HCT116 (cell line): ENCODE results near the gene ACSF2. TPM values are rescaled to one million over a fixed set of nuclear protein-coding genes. Genes with fewer than 3 reads are reported as not detected.

Source experiments
- ATAC-seq: fragments of 200-7000 bp; cut with Tn5 transposase; 2 replicates; pipeline ENCODE4 v1.9.1; 2020; ENCODE audit warnings: mild to moderate bottlenecking, moderate library complexity
- BruUV-seq: library from RNA; stranded (reverse); fragments of 400-500 nt; replicated peaks from 2 replicates; lab custom pipeline; 2021; lab: Mats Ljungman, UMichigan
- CTCF ChIA-PET: fragments of 300-600 bp; sonication (Branson Sonifier 250); formaldehyde crosslinking; loops from one replicate; lab custom pipeline; 2021; ENCODE audit warnings: antibody characterized with exemption; lab: Charles Lee
- POLR2A ChIA-PET: fragments of 300-600, 350-600 bp; sonication (Branson Sonifier 250); formaldehyde crosslinking; loops from one replicate; lab custom pipeline; 2021; ENCODE audit warnings: antibody characterized with exemption; lab: Charles Lee
- RAD21 ChIA-PET, 2 experiments: fragments of 300-600 bp; sonication (Branson Sonifier 250); formaldehyde crosslinking; loops; one replicate each; lab custom pipeline; 2023; ENCODE audit warnings: low total read pairs in 2 of 2; ENCODE audit not compliant: uncharacterized antibody in 2 of 2, unreplicated experiment in 2 of 2, low non-redundant PET in 1 of 2; lab: Charles Lee
- DNase-seq: peaks from one replicate; pipeline ENCODE4 v3.0.0-alpha.2; 2010; ENCODE audit warnings: low read depth, low spot score
- H2AFZ ChIP-seq: fragments of 200-600 bp; shearing (Covaris generic), sonication (generic); 2 replicates; pipeline ENCODE4 v1.6.1; 2017; ENCODE audit warnings: low read depth, mixed run types, mixed read lengths, antibody characterized with exemption, low read length; ENCODE audit not compliant: poor library complexity, severe bottlenecking
- H3K27ac ChIP-seq: 2 replicates; pipeline ENCODE4 v1.5.1; 2012; ENCODE audit warnings: low read depth, low read length
- H3K27me3 ChIP-seq: fragments of 200-600 bp; sonication (generic); 2 replicates; pipeline ENCODE4 v1.6.1; 2016; ENCODE audit warnings: mixed run types, low read length, mixed read lengths; ENCODE audit not compliant: insufficient read depth
- H3K36me3 ChIP-seq, 2 experiments: fragments of 200-500 bp in 1 of 2; fragments of 200-600 bp in 1 of 2; sonication (Bioruptor generic) in 1 of 2; sonication (generic) in 1 of 2; 2 replicates each; pipeline versions ENCODE4 v1.5.1 to v1.6.1; 2014 to 2016; ENCODE audit warnings: low read length in 2 of 2, inconsistent platforms in 1 of 2, mixed read lengths in 1 of 2, mixed run types in 1 of 2; ENCODE audit not compliant: insufficient read depth in 2 of 2, control insufficient read depth in 1 of 2
- H3K4me1 ChIP-seq, 2 experiments: fragments of 200-600 bp in 1 of 2; sonication (generic) in 1 of 2; 2 replicates each; pipeline versions ENCODE4 v1.5.1 to v1.6.1; 2012 to 2017; ENCODE audit warnings: low read length in 2 of 2, inconsistent platforms in 1 of 2, mild to moderate bottlenecking in 1 of 2, mixed read lengths in 1 of 2, mixed run types in 1 of 2, moderate library complexity in 1 of 2; ENCODE audit not compliant: insufficient read depth in 2 of 2, control insufficient read depth in 1 of 2
- H3K4me2 ChIP-seq: fragments of 200-600 bp; sonication (generic); 2 replicates; pipeline ENCODE4 v1.6.1; 2017; ENCODE audit warnings: mixed run types, low read length, mixed read lengths
- H3K4me3 ChIP-seq, 2 experiments: fragments of 200-600 bp in 1 of 2; sonication (generic) in 1 of 2; replicated peaks in 1 of 2; 2 replicates each; pipeline ENCODE4 v1.5.1; 2011 to 2016; ENCODE audit warnings: low read length in 2 of 2, control low read depth in 1 of 2, low read depth in 1 of 2, mild to moderate bottlenecking in 1 of 2, mixed read lengths in 1 of 2, mixed run types in 1 of 2
- H3K79me2 ChIP-seq: fragments of 200-600 bp; sonication (generic); 2 replicates; pipeline ENCODE4 v1.6.1; 2017; ENCODE audit warnings: mild to moderate bottlenecking, mixed run types, low read length, moderate library complexity, mixed read lengths; ENCODE audit not compliant: insufficient read depth
- H3K9ac ChIP-seq: fragments of 200-600 bp; sonication (generic); 2 replicates; pipeline ENCODE4 v1.6.1; 2016; ENCODE audit warnings: low read length, mixed read lengths
- H3K9me2 ChIP-seq: fragments of 200-600 bp; sonication (generic), shearing (Covaris generic); 2 replicates; pipeline ENCODE4 v1.6.1; 2017; ENCODE audit warnings: mixed run types, mild to moderate bottlenecking, moderate library complexity; ENCODE audit not compliant: insufficient read depth
- H3K9me3 ChIP-seq, 2 experiments: fragments of 200-500 bp in 1 of 2; fragments of 200-600 bp in 1 of 2; sonication (Bioruptor generic) in 1 of 2; sonication (generic) in 1 of 2; 2 replicates each; pipeline ENCODE4 v1.6.1; 2014 to 2017; ENCODE audit warnings: low read length in 2 of 2, mixed read lengths in 2 of 2, inconsistent platforms in 1 of 2, low read depth in 1 of 2, mild to moderate bottlenecking in 1 of 2, mixed run types in 1 of 2, moderate library complexity in 1 of 2; ENCODE audit not compliant: control insufficient read depth in 1 of 2, insufficient read depth in 1 of 2
- H4K20me1 ChIP-seq: fragments of 200-600 bp; sonication (generic), shearing (Covaris generic); 2 replicates; pipeline ENCODE4 v1.6.1; 2017; ENCODE audit warnings: mixed run types, mild to moderate bottlenecking, moderate library complexity; ENCODE audit not compliant: insufficient read depth
- ATF3 ChIP-seq: IDR thresholded peaks from 2 replicates; pipeline ENCODE4 v1.6.1; 2012
- CBX3 ChIP-seq: IDR thresholded peaks from 2 replicates; pipeline ENCODE4 v1.6.1; 2012; ENCODE audit warnings: low read depth
- CTCF ChIP-seq, 3 experiments: fragments of 200-600 bp in 1 of 3; sonication (generic) in 1 of 3; IDR thresholded peaks in 2 of 3; conservative IDR thresholded peaks in 1 of 3; 2 replicates each; pipeline ENCODE4 v1.5.1; 2012 to 2017; ENCODE audit warnings: low read depth in 2 of 3, low read length in 2 of 3, antibody characterized with exemption in 1 of 3, borderline replicate concordance in 1 of 3, control low read depth in 1 of 3, mild to moderate bottlenecking in 1 of 3, mixed read lengths in 1 of 3, mixed run types in 1 of 3, moderate library complexity in 1 of 3; ENCODE audit not compliant: insufficient read depth in 1 of 3
- EGR1 ChIP-seq: IDR thresholded peaks from 2 replicates; pipeline ENCODE4 v1.6.1; 2012; ENCODE audit warnings: low read depth
- ELF1 ChIP-seq: IDR thresholded peaks from 2 replicates; pipeline ENCODE4 v1.6.1; 2012; ENCODE audit warnings: low read depth, borderline replicate concordance
- EZH2 ChIP-seq: fragments of 200-600 bp; sonication (generic); IDR thresholded peaks from 2 replicates; pipeline ENCODE4 v1.6.1; 2017; ENCODE audit warnings: antibody characterized with exemption, mixed run types
- EZH2phosphoT487 ChIP-seq: fragments of 200-600 bp; IDR thresholded peaks from 2 replicates; pipeline ENCODE4 v1.6.1; 2018; ENCODE audit warnings: antibody characterized with exemption, borderline replicate concordance
- JUND ChIP-seq: IDR thresholded peaks from 2 replicates; pipeline ENCODE4 v1.6.1; 2012
- MAX ChIP-seq: IDR thresholded peaks from 2 replicates; pipeline ENCODE4 v1.6.1; 2012
- SP1 ChIP-seq: IDR thresholded peaks from 2 replicates; pipeline ENCODE4 v1.6.1; 2012; ENCODE audit warnings: low read depth
- SRF ChIP-seq: IDR thresholded peaks from 2 replicates; pipeline ENCODE4 v1.6.1; 2012; ENCODE audit warnings: low read depth
- intact Hi-C: fragments of 100-400 bp; cut with micrococcal nuclease; formaldehyde crosslinking; loops from 2 replicates; pipeline ENCODE4 v1.10.0; 2022
- total RNA-seq: library from RNA; stranded (reverse); gene quantifications from one replicate; pipeline ENCODE4 v1.2.1, GENCODE V29; 2021; ENCODE audit not compliant: unreplicated experiment
- TF ChIP-seq, protein P1 (sequence below): IDR thresholded peaks from 2 replicates; pipeline ENCODE4 v1.6.1; 2012; ENCODE audit warnings: low read depth

ACSF2 gene
- total RNA-seq, 1 experiment from 2014 or later, result 52.4 TPM

GRCh38 chr17:50506298-50506697, 80.3 kb downstream of the ACSF2 start:
- no peaks in the 10 kb centered on the region for H3K9me2 ChIP-seq
- H3K4me1 ChIP-seq, result peaks cover 0 to 8% of the 10 kb centered on the region in 2 experiments; a peak in 2 of 4 replicates
- no peaks in the 10 kb centered on the region for H3K79me2 ChIP-seq
- no TSS peak for BruUV-seq
- ATAC-seq (no peak), DNase-seq (no peak)
- H3K27me3 ChIP-seq, result no peaks in the 10 kb centered on the region
- no peak overlapping the region for H2AFZ ChIP-seq
- RAD21 ChIA-PET, result no interaction called here
- no peak overlapping the region for H3K4me3 ChIP-seq
- intact Hi-C loops, result no loop called here
- no peaks in the 10 kb centered on the region for H3K36me3 ChIP-seq
- H3K4me2 ChIP-seq, result no peak overlapping the region
- POLR2A ChIA-PET, result no interaction called here
- CTCF ChIA-PET, result interaction anchor here (2.5 kb wide), 1 partner anchor 27 kb away, joined by 8 read pairs; the partner anchor contains the start of gene RSAD1
- TF ChIP-seq JUND (no peak), ELF1 (no peak), CTCF (IDR thresholded peaks at IDR 0.05 in 2 of 3, conservative IDR thresholded peaks at IDR 0.05 in 1 of 3; ENCODE audit: borderline replicate concordance in 1 of 3, insufficient read depth in 1 of 3, low read depth in 2 of 3, low read length in 2 of 3) (no peak), SRF (no peak), EZH2 (no peak), CBX3 (no peak), MAX (no peak), ATF3 (no peak), EGR1 (no peak), SP1 (no peak), EZH2phosphoT487 (no peak)
- TF ChIP-seq, protein P1, sequence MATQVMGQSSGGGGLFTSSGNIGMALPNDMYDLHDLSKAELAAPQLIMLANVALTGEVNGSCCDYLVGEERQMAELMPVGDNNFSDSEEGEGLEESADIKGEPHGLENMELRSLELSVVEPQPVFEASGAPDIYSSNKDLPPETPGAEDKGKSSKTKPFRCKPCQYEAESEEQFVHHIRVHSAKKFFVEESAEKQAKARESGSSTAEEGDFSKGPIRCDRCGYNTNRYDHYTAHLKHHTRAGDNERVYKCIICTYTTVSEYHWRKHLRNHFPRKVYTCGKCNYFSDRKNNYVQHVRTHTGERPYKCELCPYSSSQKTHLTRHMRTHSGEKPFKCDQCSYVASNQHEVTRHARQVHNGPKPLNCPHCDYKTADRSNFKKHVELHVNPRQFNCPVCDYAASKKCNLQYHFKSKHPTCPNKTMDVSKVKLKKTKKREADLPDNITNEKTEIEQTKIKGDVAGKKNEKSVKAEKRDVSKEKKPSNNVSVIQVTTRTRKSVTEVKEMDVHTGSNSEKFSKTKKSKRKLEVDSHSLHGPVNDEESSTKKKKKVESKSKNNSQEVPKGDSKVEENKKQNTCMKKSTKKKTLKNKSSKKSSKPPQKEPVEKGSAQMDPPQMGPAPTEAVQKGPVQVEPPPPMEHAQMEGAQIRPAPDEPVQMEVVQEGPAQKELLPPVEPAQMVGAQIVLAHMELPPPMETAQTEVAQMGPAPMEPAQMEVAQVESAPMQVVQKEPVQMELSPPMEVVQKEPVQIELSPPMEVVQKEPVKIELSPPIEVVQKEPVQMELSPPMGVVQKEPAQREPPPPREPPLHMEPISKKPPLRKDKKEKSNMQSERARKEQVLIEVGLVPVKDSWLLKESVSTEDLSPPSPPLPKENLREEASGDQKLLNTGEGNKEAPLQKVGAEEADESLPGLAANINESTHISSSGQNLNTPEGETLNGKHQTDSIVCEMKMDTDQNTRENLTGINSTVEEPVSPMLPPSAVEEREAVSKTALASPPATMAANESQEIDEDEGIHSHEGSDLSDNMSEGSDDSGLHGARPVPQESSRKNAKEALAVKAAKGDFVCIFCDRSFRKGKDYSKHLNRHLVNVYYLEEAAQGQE, result no peak
- no peak overlapping the region for H3K9ac ChIP-seq
- no peak overlapping the region for H3K27ac ChIP-seq
- H4K20me1 ChIP-seq, result no peaks in the 10 kb centered on the region
- no peaks in the 10 kb centered on the region for H3K9me3 ChIP-seq
